HuH-7 (cell line): Measurements from ENCODE around the gene UBE2E2.

Experiments used
- DNase-seq: peaks from one replicate; pipeline ENCODE4 v3.0.0; 2011; ENCODE audit warnings: low spot score

The UBE2E2 gene

GRCh38 chr3:23440416-23441294 lies 237.5 kb downstream of the UBE2E2 start:
- no peak for DNase-seq

GRCh38 chr3:23442598-23443383 lies 239.7 kb downstream of the UBE2E2 start:
- DNase-seq, result no peak

- no peak for DNase-seq
Observed at GRCh38 chr3:23444386-23444785, 241.3 kb downstream of the UBE2E2 start.

GRCh38 chr3:23446301-23446700 lies 243.2 kb downstream of the UBE2E2 start:
- no peak for DNase-seq

- DNase-seq, result no peak
Observed at GRCh38 chr3:23448998-23449537, 245.9 kb downstream of the UBE2E2 start.

GRCh38 chr3:23450051-23450450 lies 246.9 kb downstream of the UBE2E2 start:
- no peak for DNase-seq

- no peak for DNase-seq
Observed at GRCh38 chr3:23450806-23451205, 247.7 kb downstream of the UBE2E2 start.

GRCh38 chr3:23452408-23452807 lies 249.3 kb downstream of the UBE2E2 start:
- DNase-seq, result no peak

GRCh38 chr3:23455084-23455483 lies 252.0 kb downstream of the UBE2E2 start:
- DNase-seq, result no peak

GRCh38 chr3:23455775-23456174 lies 252.6 kb downstream of the UBE2E2 start:
- no peak for DNase-seq

- DNase-seq, result no peak
Observed at GRCh38 chr3:23457697-23458096, 254.6 kb downstream of the UBE2E2 start.

- DNase-seq, result no peak
Observed at GRCh38 chr3:23459465-23459864, 256.3 kb downstream of the UBE2E2 start.

GRCh38 chr3:23459889-23460546 lies 256.9 kb downstream of the UBE2E2 start:
- DNase-seq, result no peak

- DNase-seq, result no peak
Observed at GRCh38 chr3:23461069-23461468, 257.9 kb downstream of the UBE2E2 start.

- DNase-seq, result no peak
Observed at GRCh38 chr3:23463791-23464190, 260.7 kb downstream of the UBE2E2 start.

- no peak for DNase-seq
Observed at GRCh38 chr3:23465569-23465968, 262.4 kb downstream of the UBE2E2 start.

- DNase-seq, result no peak
Observed at GRCh38 chr3:23468203-23468602, 265.1 kb downstream of the UBE2E2 start.

- DNase-seq, result no peak
Observed at GRCh38 chr3:23474580-23475357, 271.6 kb downstream of the UBE2E2 start.

GRCh38 chr3:23475446-23475845 lies 272.3 kb downstream of the UBE2E2 start:
- DNase-seq, result no peak

GRCh38 chr3:23479026-23479425 lies 275.9 kb downstream of the UBE2E2 start:
- DNase-seq, result no peak

GRCh38 chr3:23479615-23480328 lies 276.6 kb downstream of the UBE2E2 start:
- DNase-seq, result no peak
